HT1080 (cell line): ENCODE data around the gene BCKDK. TPM values are rescaled to one million over a fixed set of nuclear protein-coding genes. Genes with fewer than 3 reads are reported as not detected.
A peak's percentile ranks its signal among the peaks of the same experiment; 100 is the strongest.
"Not testable (repeated sequence)": the region's sequence is repeated elsewhere in the genome, so short reads cannot be mapped to it uniquely, and the experiment has no call there.

Experiments used
- DNase-seq: peaks from one replicate; pipeline ENCODE4 v3.0.0-alpha.2; 2015; ENCODE audit warnings: low read depth
- total RNA-seq: library from RNA; depleted of rRNA; stranded (reverse); fragments of >200 nt; shearing (Covaris generic); gene quantifications from 2 replicates; pipeline ENCODE4 v1.2.3, GENCODE V29; 2014

The BCKDK gene
- total RNA-seq, 1 experiment from 2014 or later: 66.0 TPM

DNA sequence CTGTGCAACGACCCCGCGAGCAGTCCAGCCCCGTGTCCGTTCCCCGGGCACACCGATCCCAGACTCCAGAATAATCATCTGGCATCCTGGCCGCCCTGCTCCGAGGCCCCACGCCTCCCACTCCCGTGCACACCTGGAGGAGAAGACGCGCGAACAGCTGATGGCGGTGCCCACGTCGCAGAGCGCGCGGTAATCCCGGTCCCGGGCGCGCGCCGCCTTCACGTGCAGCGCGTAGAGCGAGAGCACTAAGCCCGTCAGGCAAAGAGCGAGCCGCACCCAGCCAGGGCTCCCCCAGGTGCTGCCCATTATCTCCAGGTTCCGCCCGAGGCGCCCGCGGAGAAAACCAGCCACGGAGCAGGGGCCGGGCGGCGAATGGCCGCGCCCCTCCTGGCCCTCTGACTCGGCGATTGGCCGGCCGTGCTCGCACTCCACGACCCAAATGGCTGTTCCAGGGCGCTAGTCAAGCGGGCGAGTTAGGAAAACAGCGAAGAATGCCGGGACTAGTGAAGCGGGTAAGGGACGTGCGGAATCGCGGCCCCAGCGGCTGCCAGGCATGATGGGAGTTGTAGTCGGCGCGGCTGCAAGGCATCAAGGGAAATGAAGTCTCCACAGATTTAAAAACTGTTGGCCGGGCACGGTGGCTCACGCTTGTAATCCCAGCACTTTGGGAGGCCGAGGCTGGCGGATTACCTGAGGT lies 13.6 kb upstream of the BCKDK start, which contains the start of gene VKORC1:
TSS of gene VKORC1 (minus strand) at position 374 of the 697 bp plus-strand sequence. CDS start at position 306, 68 bp downstream.
- DNase-seq: peak; percentile 98

DNA sequence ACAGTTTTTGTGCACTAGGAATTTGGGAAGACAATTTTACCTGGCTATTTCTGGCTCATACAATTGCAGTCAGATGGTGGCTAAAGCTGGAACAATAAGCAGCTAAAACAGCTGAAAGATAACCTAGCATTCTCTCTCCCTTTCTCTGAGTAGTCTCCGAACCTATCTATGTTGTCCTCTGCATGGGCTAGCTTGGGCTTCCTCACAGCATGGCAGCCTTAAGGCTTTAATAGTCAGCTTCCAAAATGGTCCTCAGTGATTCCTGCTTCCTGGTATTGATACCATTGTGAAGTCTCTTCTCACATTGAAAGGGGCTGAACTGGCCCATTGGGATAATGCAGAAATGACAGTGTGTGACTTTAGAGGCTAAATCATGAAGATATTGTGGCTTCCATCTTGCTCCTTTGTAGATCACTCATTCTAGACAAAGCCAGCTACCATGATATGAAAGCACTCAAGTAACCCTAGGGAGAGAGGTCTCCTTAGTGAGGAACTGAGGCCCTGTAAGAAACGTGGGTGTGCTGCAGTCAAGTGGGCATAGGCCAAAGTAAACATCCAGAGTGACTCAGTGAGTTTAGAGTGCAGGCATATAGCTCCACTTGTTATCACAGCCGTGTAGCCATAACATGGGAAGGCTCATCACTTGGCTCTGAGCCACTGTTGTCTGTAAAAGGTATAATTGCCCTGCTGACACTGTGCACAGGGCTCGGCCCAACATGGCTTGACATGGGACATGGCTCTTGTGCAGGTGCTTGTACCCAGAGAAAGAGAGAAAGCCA lies 8.1 kb upstream of the BCKDK start:
- DNase-seq: peak; percentile 49

- DNase-seq: not testable (repeated sequence)
These were observed 7.1 kb upstream of the BCKDK start for GRCh38 chr16:31100876-31101641.

GRCh38 chr16:31105677-31106213 lies 2.4 kb upstream of the BCKDK start:
- DNase-seq: peak; percentile 40

DNA sequence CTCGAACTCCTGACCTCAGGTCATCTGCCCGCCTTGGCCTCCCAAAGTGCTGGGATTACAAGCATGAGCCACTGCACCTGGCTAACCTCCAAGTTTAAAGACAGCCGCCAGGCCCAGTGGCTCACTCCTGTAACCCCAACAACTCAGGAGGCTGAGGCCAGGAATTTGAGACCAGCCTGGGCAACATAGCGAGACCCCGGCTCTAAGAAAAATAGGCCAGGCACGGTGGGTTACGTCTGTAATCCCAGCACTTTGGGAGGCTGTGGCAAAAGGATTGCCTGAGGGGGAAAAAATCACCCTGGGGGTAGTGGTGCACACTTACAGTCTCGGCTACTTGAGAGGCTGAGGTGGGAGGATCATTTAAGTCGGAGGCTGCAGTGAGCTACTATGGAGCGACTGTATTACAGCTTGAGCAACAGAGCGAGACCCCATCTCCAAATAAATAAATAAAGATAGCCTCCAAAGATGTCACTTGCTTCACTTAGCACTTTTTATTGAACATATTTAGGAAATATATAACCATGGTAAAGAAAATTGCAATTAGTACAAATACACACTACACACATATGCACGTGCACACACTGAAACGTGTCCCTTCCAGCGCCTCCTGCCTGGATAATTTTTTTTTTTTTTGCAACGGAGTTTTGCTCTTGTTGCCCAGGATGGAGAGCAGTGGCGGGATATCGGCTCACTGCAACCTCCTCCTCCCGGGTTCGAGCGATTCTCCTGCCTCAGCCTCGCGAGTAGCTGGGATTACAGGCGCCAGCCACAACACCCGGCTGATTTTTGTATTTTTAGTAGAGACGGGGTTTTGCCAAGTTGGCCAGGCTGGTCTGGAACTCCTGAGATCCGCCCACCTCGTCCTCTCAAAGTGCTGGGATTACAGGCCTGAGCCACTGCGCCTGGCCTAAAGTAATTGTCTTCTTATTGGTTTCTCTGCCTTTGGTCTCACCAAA lies 1.4 kb upstream of the BCKDK start:
- DNase-seq: no peak

GRCh38 chr16:31107465-31107867 lies 720 bp upstream of the BCKDK start:
- DNase-seq: no peak

DNA sequence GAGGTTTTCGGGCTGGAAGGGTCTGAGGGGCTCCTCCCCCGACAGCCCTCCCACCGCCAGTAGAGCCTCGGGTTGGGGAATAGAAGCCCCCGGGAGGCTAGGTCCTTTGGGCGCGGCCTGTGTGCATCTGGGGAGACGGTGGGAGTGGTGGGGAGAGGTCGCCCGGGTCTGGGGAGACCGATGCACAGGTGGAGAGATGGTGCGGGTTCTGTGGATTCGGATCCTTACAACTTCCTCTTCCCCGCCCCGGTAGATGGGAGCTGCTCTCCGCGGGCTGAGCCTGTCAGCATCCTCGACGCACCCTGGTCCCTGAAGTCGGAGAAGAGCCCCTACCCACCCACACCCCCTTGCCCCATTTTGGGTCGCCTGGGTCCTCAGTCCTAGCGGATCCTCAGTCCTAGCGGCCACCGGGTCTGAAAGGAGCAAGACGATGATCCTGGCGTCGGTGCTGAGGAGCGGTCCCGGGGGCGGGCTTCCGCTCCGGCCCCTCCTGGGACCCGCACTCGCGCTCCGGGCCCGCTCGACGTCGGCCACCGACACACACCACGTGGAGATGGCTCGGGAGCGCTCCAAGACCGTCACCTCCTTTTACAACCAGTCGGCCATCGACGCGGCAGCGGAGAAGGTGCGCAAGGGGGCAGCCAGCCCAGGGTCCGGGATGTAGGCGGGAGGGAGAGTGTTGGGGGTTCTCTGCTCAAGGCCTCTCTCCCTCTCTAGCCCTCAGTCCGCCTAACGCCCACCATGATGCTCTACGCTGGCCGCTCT lies 790 bp downstream of the BCKDK start:
- DNase-seq: no peak

- no peak for DNase-seq
These were observed 1.4 kb downstream of the BCKDK start for GRCh38 chr16:31109622-31110021.

- DNase-seq: no peak
These were observed 2.2 kb downstream of the BCKDK start for GRCh38 chr16:31110106-31111034.

GRCh38 chr16:31111881-31112466 lies 3.8 kb downstream of the BCKDK start:
- no peak for DNase-seq

GRCh38 chr16:31112711-31113110 lies 4.5 kb downstream of the BCKDK start:
- DNase-seq: no peak

DNA sequence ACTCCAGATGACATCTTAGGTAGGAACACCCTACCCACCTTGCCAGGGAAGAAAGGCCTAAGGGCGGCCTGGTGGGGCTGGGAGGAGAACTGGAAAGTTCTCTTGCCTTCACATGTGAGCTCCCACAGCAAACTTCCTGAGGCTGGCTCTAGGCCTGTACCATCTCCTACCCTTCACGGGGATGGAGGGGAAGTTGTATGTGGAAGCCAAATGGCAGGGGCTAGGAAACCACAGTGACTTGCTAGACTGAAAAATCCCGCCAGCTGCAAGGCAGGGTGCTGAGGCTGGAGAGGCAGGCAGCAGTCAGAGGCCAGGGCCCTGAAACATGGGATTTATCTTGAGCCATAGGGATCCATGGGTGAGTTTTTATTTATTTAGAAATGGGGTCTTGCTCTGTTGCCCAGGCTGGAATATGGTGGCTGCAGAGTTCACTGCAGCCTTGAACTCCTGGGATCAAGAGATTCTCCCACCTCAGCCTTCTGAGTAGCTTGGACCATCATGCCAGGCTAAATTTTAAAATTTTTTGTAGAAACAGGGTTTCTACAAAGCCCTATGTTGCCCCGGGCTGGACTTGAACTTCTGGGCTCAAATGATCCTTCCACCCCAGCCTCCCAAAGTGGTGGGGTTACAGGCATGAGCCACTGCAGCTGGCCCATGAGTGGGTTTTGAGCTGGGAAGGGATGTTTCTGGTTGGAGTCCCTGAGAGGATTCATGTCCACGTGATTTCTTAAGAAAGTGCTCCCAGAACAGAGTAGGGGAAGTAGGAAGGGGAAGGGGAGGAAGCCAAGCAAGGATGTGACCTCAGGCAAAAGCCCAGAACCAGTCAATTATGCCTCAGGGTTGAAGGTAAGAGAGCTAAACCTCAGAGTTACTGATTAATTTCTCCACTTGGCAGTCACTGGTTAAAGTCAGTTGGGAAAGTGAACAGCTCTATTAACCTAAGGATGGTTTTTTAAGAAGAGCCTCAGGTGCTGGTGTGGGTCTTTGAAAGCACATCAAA lies 5.2 kb downstream of the BCKDK start:
- no peak for DNase-seq

GRCh38 chr16:31114468-31114867 lies 6.3 kb downstream of the BCKDK start:
- no peak for DNase-seq

DNA sequence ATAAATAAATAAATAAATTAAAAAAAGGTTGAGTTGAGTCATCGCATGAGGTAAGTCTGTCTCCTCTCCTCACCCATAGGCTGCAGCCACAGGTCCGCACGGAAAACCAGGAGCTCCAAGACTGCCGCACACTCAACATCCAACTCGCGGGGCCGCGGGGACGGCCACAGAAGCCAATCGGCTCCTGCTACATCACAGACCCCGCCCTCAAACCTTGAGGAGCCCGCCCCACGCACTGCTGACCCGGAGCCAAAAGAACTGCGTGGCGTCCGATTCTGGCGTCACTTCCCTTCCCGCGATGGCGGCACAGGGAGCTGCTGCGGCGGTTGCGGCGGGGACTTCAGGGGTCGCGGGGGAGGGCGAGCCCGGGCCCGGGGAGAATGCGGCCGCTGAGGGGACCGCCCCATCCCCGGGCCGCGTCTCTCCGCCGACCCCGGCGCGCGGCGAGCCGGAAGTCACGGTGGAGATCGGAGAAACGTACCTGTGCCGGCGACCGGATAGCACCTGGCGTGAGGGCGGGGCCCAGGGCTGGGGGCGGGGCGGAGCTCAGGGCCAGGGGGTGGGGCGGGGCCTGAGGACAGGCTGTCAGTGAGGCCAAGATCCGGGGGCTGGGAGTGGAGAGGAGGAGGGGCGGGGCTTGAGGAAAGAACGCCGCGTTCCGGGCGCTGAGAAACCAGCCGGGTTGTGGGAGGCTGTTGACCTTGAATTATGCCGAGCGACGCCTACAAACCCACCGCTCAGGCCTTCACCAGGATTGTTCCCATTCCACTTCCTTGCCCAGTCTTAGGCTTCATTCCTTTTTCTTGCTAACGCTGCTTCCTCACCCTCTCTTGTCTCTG lies 9.4 kb downstream of the BCKDK start, which contains the start of gene KAT8:
TSS of gene KAT8 (plus strand) at position 281 of the 839 bp plus-strand sequence. CDS start at position 299, 18 bp downstream.
- DNase-seq: peak; percentile 97

DNA sequence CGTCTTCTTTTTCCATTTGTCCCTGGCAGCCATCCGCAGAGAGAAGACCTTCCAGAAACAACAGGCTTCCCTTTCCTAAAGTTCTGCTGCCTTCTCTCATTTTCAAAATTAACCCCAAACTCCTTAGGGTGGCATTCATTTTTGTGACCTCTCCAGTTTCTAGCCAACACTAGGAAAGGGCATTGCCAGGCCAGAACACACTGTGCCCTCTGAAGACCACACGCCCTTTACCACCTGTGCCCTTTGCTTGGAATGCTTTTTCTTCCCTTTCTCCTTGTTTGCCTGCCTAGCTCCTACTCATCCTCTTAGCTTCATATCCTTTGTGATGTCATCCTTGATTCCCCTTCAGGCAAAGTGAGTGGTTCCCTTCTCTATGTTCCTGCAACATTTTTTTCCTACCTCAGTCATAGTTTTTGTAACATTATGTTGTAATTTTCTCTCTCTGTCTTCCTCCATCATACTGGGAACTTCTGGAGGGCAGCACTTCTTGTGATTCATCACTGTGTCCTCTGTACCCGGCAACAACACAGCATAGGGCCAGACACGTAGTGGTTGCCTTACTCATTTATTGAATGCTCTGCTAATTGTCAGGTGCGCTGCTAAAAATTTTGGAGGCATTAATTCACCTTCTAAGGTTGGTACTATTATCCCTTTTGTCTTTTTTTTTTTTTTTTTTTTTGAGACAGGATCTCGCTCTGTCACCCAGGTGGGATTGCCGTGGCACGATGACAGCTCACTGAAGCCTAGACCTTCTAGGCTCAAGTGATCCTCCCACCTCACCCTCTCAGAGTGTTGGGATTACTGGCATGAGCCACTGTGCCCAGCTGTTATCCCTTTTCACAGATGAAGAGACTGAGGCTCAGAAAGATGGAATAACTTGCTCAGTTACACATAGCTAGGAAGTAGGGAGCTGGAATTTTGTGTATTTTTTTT lies 10.3 kb downstream of the BCKDK start:
- no peak for DNase-seq
